ENCODE data around the gene CAMK2B.

Gene CAMK2B

DNA sequence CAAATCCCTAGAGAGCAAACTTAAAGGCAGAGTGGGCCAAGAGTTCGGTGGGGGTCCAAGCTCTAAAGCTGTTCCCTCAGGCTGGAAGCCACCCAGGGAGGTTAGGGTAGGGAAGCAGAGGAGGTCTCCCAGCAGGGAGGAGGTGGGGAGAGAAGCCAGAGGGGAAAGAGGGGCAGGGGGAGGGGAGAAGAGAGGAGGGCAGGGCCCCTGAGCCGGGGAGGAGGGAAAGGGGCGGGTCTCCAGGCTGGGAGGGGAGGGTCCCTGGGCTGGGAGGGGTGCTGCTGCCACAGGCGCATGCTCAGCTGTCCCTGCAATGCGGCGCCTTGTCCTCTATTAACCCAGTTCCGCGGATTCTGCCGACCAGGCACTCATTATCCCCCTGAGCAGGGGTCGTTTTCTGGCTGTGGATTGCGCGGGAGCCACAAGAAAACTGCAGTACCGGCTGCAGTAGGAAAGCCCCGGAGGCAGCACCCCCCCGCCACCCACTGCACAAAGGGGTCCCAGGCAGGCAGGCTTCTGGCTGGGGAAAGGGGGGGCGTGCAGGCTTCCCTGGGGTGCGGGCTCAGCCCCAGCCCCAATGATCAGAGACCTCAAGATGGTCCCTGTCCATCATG, 49.3 kb downstream of the CAMK2B start:
- no peak overlapping the region for H3K27ac ChIP-seq (ENCODE audit: low read depth, low read length)
- no peak overlapping the region for H3K9ac ChIP-seq (ENCODE audit: low read length)
- no peaks in the 10 kb centered on the region for H3K9me2 ChIP-seq (replicated peaks; ENCODE audit: insufficient read depth, low read length)
- TF ChIP-seq, protein P1, sequence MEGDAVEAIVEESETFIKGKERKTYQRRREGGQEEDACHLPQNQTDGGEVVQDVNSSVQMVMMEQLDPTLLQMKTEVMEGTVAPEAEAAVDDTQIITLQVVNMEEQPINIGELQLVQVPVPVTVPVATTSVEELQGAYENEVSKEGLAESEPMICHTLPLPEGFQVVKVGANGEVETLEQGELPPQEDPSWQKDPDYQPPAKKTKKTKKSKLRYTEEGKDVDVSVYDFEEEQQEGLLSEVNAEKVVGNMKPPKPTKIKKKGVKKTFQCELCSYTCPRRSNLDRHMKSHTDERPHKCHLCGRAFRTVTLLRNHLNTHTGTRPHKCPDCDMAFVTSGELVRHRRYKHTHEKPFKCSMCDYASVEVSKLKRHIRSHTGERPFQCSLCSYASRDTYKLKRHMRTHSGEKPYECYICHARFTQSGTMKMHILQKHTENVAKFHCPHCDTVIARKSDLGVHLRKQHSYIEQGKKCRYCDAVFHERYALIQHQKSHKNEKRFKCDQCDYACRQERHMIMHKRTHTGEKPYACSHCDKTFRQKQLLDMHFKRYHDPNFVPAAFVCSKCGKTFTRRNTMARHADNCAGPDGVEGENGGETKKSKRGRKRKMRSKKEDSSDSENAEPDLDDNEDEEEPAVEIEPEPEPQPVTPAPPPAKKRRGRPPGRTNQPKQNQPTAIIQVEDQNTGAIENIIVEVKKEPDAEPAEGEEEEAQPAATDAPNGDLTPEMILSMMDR (IDR thresholded peaks at IDR 0.05; ENCODE audit: insufficient read depth, low read length, poor library complexity, severe bottlenecking) = no peak
- TF ChIP-seq EZH2phosphoT487 (conservative IDR thresholded peaks at IDR 0.05; ENCODE audit: low read length) = no peak
- no peak overlapping the region for H3K4me3 ChIP-seq (ENCODE audit: insufficient read depth, low read length, poor library complexity, severe bottlenecking)
- H3K4me2 ChIP-seq (ENCODE audit: low read depth, low read length, poor library complexity, severe bottlenecking) = no peak overlapping the region
- H3F3A ChIP-seq (ENCODE audit: insufficient read depth) = no peaks in the 10 kb centered on the region
- no peaks in the 10 kb centered on the region for H3K79me2 ChIP-seq (ENCODE audit: insufficient read depth, low read length)
- no peaks in the 10 kb centered on the region for H3K9me3 ChIP-seq (ENCODE audit: insufficient read depth, low read length)
- H3K36me3 ChIP-seq (ENCODE audit: low read length) = no peaks in the 10 kb centered on the region
- no peaks in the 10 kb centered on the region for H3K27me3 ChIP-seq (ENCODE audit: low read length)
- H4K20me1 ChIP-seq (ENCODE audit: low read depth, low read length) = no peaks in the 10 kb centered on the region
- no peak overlapping the region for H2AFZ ChIP-seq (ENCODE audit: low read depth, low read length, severe bottlenecking)

DNA sequence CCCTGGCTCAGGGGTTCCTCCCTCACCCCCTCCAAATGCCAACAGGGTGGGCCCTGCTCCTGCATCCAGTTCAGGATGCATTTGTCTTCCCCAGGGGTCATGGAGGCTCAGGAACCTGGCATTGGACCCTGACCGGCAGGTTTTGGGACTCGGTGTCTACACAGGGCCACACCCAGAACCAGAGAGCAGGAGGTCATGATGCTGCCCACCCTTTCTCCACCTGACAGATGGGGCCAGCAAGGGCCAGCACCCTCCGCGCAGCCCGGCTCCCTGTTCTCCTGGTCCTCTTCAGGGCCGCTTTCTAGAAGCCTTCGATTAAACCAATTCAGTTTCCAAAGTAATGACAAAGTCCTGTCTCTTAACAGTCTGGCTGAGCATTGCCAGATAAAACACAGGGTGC, 50.2 kb downstream of the CAMK2B start:
- H3K9ac ChIP-seq (ENCODE audit: low read length) = no peak overlapping the region
- no peaks in the 10 kb centered on the region for H3K9me3 ChIP-seq (ENCODE audit: insufficient read depth, low read length)
- no peaks in the 10 kb centered on the region for H3K36me3 ChIP-seq (ENCODE audit: low read length)
- no peak overlapping the region for H3K4me2 ChIP-seq (ENCODE audit: low read depth, low read length, poor library complexity, severe bottlenecking)
- H3K4me3 ChIP-seq (ENCODE audit: insufficient read depth, low read length, poor library complexity, severe bottlenecking) = no peak overlapping the region
- no peak overlapping the region for H3K27ac ChIP-seq (ENCODE audit: low read depth, low read length)
- no peak for TF ChIP-seq EZH2phosphoT487 (conservative IDR thresholded peaks at IDR 0.05; ENCODE audit: low read length)
- TF ChIP-seq, protein P1 (IDR thresholded peaks at IDR 0.05; ENCODE audit: insufficient read depth, low read length, poor library complexity, severe bottlenecking) = no peak
- no peaks in the 10 kb centered on the region for H4K20me1 ChIP-seq (ENCODE audit: low read depth, low read length)
- H3K79me2 ChIP-seq (ENCODE audit: insufficient read depth, low read length) = no peaks in the 10 kb centered on the region
- no peak overlapping the region for H2AFZ ChIP-seq (ENCODE audit: low read depth, low read length, severe bottlenecking)
- no peaks in the 10 kb centered on the region for H3K27me3 ChIP-seq (ENCODE audit: low read length)
- no peaks in the 10 kb centered on the region for H3F3A ChIP-seq (ENCODE audit: insufficient read depth)
- no peaks in the 10 kb centered on the region for H3K9me2 ChIP-seq (replicated peaks; ENCODE audit: insufficient read depth, low read length)

- H3F3A ChIP-seq (ENCODE audit: insufficient read depth) = no peaks in the 10 kb centered on the region
- H2AFZ ChIP-seq (ENCODE audit: low read depth, low read length, severe bottlenecking) = no peak overlapping the region
- no peak overlapping the region for H3K4me3 ChIP-seq (ENCODE audit: insufficient read depth, low read length, poor library complexity, severe bottlenecking)
- H3K4me2 ChIP-seq (ENCODE audit: low read depth, low read length, poor library complexity, severe bottlenecking) = no peak overlapping the region
- H3K9me3 ChIP-seq (ENCODE audit: insufficient read depth, low read length) = no peaks in the 10 kb centered on the region
- TF ChIP-seq, protein P1 (IDR thresholded peaks at IDR 0.05; ENCODE audit: insufficient read depth, low read length, poor library complexity, severe bottlenecking) = no peak
- no peak for TF ChIP-seq EZH2phosphoT487 (conservative IDR thresholded peaks at IDR 0.05; ENCODE audit: low read length)
- H3K27me3 ChIP-seq (ENCODE audit: low read length) = no peaks in the 10 kb centered on the region
- no peaks in the 10 kb centered on the region for H4K20me1 ChIP-seq (ENCODE audit: low read depth, low read length)
- H3K27ac ChIP-seq (ENCODE audit: low read depth, low read length) = no peak overlapping the region
- H3K9ac ChIP-seq (ENCODE audit: low read length) = no peak overlapping the region
- H3K79me2 ChIP-seq (ENCODE audit: insufficient read depth, low read length) = no peaks in the 10 kb centered on the region
- H3K36me3 ChIP-seq (ENCODE audit: low read length) = no peaks in the 10 kb centered on the region
- no peaks in the 10 kb centered on the region for H3K9me2 ChIP-seq (replicated peaks; ENCODE audit: insufficient read depth, low read length)
These were observed 50.8 kb downstream of the CAMK2B start for GRCh38 chr7:44274623-44274975.
